Stimulated activated CD4-positive, alpha-beta T cell treated with anti-CD3 and anti-CD28 coated beads, Interleukin-1b, Interleukin-23, amount 100 ng/mL, for 4 hours (primary cell): ENCODE results near the gene MPP4.
A peak's percentile ranks its signal among the peaks of the same experiment; 100 is the strongest.

ENCODE experiments used
- DNase-seq, 2 donors: peaks; one replicate each; pipeline ENCODE4 v3.0.0-alpha.2; 2020; ENCODE audit warnings: low read depth in 2 of 2

MPP4 gene, protein sequence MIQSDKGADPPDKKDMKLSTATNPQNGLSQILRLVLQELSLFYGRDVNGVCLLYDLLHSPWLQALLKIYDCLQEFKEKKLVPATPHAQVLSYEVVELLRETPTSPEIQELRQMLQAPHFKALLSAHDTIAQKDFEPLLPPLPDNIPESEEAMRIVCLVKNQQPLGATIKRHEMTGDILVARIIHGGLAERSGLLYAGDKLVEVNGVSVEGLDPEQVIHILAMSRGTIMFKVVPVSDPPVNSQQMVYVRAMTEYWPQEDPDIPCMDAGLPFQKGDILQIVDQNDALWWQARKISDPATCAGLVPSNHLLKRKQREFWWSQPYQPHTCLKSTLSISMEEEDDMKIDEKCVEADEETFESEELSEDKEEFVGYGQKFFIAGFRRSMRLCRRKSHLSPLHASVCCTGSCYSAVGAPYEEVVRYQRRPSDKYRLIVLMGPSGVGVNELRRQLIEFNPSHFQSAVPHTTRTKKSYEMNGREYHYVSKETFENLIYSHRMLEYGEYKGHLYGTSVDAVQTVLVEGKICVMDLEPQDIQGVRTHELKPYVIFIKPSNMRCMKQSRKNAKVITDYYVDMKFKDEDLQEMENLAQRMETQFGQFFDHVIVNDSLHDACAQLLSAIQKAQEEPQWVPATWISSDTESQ

DNA sequence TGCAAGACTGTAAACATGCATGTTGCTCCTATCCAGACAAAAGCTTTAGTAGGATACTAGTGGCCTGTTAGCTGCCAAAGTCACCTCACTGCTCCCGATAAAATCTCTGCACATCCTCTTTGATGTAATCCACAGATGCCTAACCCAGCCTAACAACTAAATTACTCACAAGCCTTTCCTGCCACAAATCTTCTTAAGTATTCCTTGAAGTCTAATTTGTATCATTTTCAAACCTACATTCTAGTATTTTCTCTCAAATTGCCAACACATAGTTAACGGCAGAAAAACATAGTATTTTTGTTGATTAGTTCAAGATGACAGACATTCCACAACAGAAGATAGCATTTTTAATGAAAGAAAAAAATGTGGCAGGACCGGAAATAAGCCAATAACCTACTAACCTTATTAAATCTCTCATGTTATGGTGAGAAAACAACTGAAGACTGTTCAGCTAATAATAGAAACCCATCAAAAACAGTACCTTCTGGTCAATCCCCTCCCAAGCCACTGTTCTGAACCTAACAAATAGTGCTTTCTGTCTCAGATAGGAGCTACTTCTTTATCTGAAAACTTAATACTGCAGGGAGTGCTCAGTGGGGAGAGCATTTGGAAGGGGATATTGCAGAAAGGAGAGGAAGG lies at the start of gene MPP4:
Gene MPP4, minus strand, starts transcription at position 57 of the 639 bp plus-strand sequence. CDS start 4,690 bp downstream, outside the sequence.
- no peak for DNase-seq

DNA sequence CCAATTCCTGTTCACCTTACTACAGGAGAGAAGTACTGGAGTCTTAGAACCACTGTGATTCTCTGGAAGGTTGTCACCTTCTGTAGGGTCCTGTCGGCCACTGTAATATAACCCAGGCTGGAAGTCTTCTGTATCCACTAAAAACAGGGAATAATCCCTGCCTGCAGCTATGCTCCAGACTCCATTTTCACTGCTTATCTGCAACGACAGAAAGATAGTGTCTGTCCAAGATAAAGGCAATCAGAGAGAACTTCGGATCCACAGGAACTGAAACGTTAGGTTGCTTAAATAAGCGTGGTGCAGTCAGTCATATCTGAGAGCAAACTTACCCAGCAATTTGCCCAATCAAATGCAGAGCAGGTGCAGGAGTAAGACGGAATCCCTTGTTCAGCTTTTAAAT lies 48.1 kb upstream of the MPP4 start:
- no peak for DNase-seq

DNA sequence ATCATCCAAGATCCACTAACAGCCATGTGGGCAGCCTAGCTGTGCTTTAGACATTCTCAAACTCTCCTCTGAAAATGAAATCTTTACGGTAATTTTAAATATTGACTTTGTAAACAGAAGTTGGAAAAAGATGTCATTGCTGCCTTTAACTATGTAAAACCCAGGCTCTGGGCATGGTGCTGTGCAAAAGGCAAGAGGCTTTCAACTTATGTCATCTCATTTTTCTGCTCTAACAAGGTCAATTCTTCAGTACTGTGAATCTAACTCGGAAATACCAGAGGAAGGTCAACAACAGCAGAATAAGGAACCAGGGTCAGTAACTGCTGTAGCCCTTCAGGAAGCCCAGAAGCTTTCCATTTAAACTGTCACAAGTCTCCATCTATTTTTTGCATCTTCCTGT lies 37.0 kb upstream of the MPP4 start:
- no peak for DNase-seq

DNA sequence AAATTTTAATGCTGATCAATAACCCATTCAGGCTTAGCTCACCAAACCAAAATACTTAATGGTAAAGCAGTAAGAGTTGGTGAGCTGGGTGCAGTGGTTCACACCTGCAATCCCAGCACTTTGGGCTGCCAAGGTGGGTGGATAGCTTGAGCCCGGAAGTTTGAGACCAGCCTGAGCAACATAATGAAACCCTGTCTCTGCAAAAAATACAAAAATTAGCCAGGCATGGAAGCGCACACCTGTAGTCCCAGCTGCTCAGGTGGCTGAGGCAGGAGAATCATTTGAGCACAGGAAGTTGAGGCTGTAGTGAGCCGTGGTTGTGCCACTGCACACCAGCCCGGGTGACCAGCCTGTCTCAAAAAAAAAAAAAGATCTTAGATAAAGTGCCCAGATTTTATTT lies 35.7 kb upstream of the MPP4 start:
- DNase-seq: no peak

DNA sequence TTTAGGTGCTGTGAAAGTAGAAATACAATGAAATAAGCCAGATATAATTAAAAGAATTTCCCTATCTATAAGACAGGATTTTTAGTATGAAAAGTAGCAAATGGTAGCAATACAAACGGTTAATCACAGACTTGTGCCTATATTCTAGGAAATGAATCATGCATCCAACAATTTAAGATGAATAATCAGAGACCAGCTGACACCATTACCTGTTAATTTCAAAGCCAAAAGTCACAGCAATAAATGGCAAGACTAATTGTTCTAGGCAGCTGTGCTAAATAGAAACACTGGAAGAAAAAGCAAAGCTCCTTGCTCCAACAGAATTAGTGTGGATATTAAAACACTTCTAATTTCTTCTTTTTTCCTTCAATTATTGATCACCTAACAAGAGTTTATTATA lies 35.1 kb upstream of the MPP4 start:
- no peak for DNase-seq

DNA sequence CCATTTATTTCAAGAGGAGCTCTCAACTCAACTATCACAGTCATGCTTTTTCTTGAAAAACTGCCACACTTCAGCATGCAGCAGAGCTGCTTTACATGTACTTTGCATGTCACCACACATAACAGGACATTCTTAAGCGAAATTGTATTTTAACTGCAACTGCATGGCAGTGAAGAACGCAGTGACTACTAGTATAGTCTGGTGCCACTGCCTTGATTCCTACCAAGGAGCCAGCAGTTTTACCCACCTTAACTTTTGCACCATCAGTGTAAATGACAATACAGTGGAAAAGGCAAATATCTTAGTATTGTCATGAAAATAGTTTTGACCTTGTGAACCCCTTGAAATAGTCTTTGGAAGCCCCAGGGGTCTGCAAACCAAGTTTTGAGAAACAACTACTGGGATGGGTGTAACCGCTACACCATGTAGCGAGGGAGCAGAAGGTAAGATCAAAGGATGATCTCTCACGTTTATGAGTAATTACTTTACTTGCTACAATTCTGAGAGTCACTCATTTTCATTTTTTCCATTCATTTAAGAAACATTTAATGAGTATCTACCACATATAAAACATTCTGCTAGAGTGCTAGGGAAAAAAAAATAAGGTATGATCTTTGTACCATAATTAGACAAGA lies 32.3 kb upstream of the MPP4 start:
- no peak for DNase-seq

DNA sequence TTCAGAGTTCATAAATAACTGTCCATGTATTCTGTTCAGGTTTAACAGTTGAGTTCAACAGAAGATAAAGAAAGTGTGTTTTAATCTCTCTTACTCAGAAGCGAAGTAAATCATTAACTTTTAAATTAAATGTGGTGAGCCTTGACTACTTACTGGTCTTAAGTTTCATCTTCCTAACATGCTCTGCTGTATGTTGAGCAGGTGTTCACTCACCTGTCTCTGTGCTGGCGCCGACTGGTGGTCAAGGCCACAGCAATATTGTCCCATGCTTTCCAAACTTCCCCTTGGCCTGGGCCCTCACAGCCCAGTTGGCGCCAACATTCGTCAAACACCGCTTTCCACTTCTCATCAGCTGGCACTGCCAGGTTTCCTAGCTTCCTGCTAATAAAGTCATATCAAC lies 17.0 kb upstream of the MPP4 start:
- DNase-seq: no peak

DNA sequence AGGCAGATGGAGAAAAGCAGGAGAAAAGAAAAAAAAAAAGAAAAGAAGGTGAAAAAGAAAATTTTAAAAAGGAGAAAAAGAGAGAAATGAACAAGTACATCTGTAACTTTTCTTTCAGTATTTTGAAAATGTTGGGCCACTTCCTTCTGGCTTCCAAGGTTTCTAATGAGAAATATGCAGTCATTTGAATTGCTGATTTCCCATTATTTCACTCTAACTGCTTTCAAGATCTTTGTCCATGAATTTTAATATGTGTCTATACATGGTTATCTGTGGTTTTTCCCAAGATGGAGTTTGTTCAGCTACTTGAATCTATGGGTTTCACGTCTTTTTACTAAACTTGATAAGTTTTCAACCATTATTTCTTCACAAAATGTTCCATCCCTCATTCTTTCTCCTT lies 14.3 kb upstream of the MPP4 start:
- DNase-seq: no peak

DNA sequence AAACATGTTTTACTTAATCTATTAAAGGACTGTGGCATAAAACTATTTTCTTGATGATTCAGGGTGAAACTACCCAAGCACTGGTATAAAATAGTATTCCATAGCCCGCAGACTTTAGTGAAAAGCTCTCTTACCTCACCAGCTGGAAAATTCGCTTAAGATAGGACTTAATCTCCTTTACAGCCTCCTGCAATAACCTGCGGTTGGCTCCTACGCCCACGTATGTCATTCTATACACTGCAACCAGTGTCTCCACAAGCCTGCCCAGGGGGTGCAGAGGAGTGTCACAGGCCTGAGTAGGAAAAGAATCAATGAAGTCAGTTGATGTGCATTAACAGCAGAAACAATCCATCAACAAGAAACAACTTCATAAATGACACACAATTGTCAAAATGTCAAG lies 11.3 kb upstream of the MPP4 start:
- no peak for DNase-seq

DNA sequence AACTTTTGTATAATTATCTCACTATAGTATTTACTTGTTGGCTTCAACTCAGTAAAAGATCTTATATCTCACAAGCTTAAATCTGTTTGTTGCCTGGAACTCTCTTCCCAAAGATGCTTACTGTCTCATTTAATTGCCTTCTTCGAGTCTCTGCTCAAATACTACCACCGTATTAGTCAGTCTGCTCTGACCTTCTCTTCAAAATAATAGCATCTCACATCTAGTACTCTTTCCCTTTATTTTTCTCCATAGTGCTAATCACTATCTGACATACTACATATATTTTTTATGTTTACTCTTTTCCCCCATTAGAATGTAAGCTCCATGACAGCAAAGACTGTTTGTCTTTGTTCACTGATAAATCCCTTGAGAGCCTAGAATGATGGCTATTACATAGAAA lies 10.6 kb upstream of the MPP4 start:
- DNase-seq: no peak

DNA sequence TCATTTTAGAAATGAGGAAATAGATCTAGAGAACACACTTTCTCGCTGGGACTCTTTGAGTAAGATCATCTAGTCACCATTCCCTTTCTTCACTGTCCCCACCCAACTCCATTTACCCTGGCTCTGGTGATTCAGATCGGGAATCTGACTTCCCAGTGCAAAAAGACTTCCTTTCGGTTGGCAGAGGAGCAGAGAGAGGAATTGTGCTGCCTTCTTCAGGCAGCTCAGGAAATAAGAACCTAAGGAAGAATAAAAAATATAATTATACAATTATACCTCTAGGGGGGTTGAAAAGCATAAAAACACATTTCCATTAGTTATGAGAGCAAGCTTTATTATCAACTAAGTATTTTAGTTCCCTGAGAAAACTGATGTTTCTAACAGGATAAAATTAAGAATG lies 9.3 kb upstream of the MPP4 start:
- no peak for DNase-seq

DNA sequence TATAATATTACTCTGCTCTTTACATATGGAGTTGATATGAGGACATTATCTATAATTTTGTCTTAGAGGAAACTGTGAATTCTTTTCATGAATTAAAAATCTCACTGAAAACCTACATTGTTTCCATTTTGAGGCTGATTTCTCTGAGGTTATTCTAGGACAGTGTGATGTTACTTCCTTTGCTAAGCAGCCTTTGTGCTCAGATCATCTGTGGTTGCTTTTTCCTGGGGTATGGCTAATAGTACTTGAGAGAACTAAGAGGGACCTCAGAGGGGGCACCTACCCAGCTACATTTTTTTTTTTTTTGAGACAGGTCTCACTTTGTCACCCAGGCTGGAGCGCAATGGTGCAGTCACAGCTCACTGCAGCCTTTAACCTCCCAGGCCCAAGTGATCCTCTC lies 8.7 kb upstream of the MPP4 start:
- no peak for DNase-seq

DNA sequence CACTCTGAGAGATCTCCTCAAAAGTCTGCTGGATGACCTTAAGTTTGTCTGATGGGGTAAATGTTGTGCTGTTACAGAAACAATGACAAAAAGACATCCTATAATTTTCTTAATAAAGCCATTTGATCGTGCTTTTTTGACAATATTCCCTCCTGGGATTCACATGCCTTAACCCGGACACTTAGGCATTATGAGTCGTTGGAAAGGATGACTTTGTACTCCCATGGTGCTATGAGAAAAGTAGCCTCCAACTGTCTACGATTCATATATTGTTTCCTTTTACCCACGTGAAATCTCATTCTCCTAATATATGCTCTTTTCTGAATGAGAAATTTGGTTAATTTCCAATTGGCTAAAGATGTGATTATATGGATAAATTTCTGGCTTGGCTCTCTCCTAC lies 6.1 kb upstream of the MPP4 start:
- no peak for DNase-seq

DNA sequence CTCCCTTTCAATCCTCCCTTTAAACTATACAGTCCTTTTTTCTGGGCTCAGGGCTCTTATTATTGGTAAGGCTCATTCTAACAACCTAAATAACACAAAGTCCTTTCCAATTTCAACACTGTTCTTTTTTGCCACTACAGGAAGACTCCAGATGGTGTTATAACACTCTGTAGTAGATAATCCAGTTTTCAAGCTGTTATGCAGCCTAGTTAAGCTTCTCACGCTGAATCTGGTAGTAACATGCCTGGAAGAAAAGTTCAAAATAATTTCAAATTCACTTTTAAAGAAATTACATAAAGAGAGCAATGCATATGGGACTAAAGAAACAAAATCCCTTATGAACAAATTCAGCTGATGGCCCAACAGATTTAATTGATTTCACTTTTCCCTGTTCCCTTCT lies 3.2 kb upstream of the MPP4 start:
- no peak for DNase-seq

DNA sequence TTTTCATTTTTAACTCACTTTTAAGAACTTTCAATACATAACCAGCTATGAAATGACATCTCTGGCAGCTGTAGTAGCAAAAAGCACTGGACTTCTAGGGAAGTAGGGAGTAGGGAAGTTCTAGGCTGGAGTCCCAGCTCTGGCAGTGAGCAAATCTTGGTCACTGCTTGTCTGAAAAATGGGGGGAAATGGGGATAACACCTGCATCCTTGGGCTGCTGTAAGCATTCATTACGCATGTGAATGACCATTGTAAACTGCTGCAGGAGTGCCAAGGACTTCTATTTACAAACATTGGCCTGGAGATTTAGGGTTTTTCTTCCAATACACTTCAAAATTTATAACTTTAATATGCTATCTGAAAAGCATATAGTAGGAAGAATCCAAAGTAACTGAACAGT lies 972 bp upstream of the MPP4 start:
- no peak for DNase-seq

DNA sequence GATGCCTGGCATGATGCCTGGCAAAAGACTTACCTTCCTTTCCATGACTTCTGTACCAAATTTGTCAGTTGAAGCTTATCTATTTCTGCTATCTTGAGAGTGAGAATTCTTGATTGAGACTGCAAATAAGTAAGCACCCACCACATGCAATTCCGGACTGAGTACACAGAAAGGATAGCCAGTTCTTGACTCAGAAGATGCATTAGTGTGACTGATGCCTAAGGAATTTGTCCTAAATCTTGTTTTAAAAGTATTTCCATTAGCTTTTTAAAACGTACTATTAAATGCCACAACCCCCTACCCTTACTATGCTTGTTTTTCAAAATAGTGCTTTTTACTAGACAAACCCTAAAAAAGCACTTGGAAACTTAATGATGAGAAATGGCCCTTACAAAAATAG lies 545 bp downstream of the MPP4 start:
- no peak for DNase-seq

DNA sequence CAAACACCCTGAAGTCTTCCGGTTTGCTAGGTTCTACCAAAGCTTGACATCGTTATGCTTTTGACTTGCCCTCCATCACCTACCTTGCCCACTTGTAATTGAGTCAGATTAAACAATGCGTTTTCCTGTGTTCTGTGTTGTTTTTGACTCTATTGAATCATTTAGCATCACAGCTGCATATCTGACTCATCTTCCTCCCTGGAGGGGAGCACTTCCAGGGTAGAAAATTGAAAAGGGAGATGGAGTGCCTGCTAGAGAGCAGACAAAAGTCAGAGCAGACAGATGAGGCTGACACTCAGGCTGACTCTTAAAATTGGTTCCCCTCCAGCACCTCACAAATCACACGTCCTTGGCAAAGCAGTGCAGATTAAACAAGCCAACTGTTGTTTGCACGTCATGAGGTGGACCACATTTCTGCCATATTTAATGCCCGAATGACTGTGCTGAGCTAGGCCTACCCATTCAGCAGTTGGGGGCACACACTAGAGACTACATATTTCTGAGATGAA lies 2.2 kb downstream of the MPP4 start:
- DNase-seq: no peak

DNA sequence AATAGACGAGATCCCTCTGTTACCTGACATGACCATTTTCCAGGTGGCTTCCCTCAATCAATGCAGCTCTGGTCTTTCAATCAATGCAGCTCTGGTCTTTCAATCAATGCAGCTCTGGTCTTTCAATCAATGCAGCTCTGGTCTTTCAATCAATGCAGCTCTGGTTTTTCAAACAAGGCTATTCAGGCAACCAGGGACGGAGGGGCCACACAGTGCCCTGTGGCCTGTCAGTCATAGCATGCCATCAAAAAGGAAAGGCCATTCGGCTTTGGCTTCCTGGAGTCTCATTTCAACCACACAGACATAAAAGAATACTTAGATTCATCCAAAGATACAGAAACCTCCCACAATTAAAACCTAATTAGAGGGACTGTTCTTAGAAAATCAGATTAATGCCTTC lies 13.3 kb downstream of the MPP4 start:
- no peak for DNase-seq

DNA sequence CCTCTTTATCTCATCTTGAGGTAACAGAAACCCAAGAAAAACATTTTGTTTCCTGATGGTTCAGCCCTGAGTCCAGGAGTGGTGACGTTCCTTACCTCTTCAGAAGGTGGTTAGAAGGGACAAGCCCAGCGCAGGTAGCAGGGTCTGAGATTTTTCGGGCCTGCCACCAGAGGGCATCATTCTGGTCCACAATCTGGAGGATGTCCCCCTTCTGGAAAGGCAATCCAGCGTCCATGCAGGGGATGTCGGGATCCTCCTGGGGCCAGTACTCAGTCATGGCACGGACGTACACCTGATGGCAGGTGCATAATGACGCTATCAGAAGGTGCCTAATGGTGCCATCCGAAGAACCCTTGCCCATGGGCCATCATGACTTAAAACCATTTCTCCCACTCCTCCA lies 17.7 kb downstream of the MPP4 start:
- peak in 1 of 2 donors; percentile 5 for DNase-seq

DNA sequence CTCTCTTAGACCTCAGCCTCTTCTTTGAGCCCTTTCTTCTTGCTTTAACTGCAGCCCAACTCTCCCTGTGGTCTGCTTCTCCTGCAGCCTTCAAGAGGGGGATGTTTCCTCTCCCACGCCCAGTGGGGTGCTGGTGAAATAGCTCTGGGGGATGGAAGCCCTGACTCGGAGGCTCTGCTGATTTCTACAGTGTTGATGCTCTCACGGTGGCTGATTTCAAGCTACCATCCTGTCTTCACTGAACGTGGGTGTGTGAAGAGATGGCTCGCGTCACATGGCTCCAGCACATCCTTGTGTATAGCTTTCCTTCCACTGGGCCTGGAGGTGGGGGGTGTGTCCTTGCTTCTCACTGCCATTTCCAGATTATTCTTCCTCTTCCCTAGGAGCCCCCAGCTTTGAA lies 20.0 kb downstream of the MPP4 start:
- DNase-seq: no peak

DNA sequence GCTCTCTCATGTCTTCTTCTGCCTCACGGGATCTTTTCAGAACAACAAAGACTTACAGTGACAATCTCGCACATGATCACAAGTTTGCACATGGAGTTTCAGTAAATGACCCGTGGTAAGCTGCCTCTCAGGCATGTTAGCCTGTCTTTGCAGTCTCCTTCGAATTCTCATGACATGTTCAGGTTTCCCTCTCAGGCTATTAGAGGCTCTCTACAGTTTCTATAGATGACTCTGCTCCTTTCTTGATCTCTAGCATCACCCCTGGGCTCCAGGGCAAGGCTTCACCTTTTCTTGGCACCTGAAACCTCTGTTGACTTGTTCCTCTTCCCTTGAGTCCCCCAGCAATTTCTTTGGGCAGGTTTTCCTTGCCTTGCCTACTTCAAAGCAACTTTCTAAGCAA lies 23.0 kb downstream of the MPP4 start:
- DNase-seq: no peak

DNA sequence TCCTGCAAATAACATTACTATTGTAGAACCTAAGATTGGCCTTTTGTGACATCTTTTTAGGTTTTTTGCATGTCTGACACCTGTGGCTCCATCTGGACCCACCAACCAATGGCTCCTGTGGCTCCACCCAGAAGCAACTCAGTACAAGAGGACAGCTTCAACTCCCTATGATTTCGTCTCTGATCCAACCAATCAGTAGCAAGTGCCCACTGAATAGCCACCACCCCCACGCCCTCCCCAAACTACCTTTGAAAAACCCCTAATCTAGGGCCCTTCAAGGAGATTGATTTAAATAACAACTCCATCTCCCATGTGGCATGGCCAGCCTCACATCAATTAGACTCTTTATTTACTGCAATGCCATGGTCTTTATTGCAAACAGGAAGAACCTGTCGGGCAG lies 23.6 kb downstream of the MPP4 start:
- DNase-seq: no peak

DNA sequence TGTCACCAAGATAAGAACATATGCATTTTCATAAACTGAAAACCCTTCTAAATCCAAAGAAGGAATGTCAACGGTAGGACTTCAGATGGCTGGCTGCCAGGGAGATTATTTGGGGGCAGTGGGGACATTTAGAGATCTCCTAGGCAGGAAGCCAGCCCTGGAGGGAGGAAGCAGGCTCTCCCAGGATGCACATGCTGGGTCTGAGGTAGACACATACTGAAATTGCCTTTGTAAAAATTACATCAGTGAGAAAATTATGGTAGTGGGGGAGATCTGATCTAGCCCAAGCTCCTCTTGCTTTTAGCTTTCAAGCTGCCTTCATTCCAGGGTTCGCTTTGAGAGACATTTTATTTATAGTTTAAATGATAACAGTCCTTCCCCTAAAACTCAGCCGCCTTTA lies 24.1 kb downstream of the MPP4 start:
- DNase-seq: no peak
